ENCODE data around the gene NAGPA. TPM values are rescaled to one million over a fixed set of nuclear protein-coding genes. Genes with fewer than 3 reads are reported as not detected.

The NAGPA gene
- total RNA-seq, 1 experiment from 2014 or later = 43.8 TPM

GRCh38 chr16:5040451-5040850 lies 6.7 kb upstream of the NAGPA start:
- H3K4me3 ChIP-seq = no peak overlapping the region
- H3K27me3 ChIP-seq = no peaks in the 10 kb centered on the region; the same call in 1 of the 2 replicates
- H3K9me3 ChIP-seq = no peaks in the 10 kb centered on the region
- no peaks in the 10 kb centered on the region for H3K36me3 ChIP-seq
- no peak for DNase-seq

- no peaks in the 10 kb centered on the region for H3K36me3 ChIP-seq
- no peaks in the 10 kb centered on the region for H3K9me3 ChIP-seq
- H3K4me3 ChIP-seq = no peak overlapping the region
- no peaks in the 10 kb centered on the region; the same call in 1 of the 2 replicates for H3K27me3 ChIP-seq
- DNase-seq = no peak
Observed at GRCh38 chr16:5036228-5037156, 2.8 kb upstream of the NAGPA start.

- Histone ChIP-seq H3K27me3 (no peaks in the 10 kb centered on the region; the same call in 1 of the 2 replicates), H3K36me3 (no peaks in the 10 kb centered on the region), H3K4me3 (no peak overlapping the region), H3K9me3 (no peaks in the 10 kb centered on the region)
- DNase-seq = no peak
Observed at GRCh38 chr16:5035909-5036227, 2.1 kb upstream of the NAGPA start.

GRCh38 chr16:5034167-5034523 lies 410 bp upstream of the NAGPA start:
- Histone ChIP-seq H3K9me3 (no peaks in the 10 kb centered on the region), H3K4me3 (peak overlapping the region; percentile 97), H3K36me3 (no peaks in the 10 kb centered on the region), H3K27me3 (no peaks in the 10 kb centered on the region)
- DNase-seq = no peak

- DNase-seq = no peak
- Histone ChIP-seq H3K27me3 (no peaks in the 10 kb centered on the region), H3K4me3 (peak overlapping the region; percentile 97), H3K36me3 (no peaks in the 10 kb centered on the region), H3K9me3 (no peaks in the 10 kb centered on the region)
Observed at GRCh38 chr16:5032748-5033167, 977 bp downstream of the NAGPA start.

GRCh38 chr16:5031601-5032000 lies 2.1 kb downstream of the NAGPA start:
- Histone ChIP-seq H3K27me3 (no peaks in the 10 kb centered on the region), H3K36me3 (no peaks in the 10 kb centered on the region), H3K9me3 (no peaks in the 10 kb centered on the region), H3K4me3 (no peak overlapping the region)
- DNase-seq = no peak

- DNase-seq = no peak
- Histone ChIP-seq H3K36me3 (no peaks in the 10 kb centered on the region), H3K4me3 (no peak overlapping the region), H3K9me3 (no peaks in the 10 kb centered on the region), H3K27me3 (no peaks in the 10 kb centered on the region)
Observed at GRCh38 chr16:5030251-5030870, 3.4 kb downstream of the NAGPA start.

- Histone ChIP-seq H3K36me3 (no peaks in the 10 kb centered on the region), H3K9me3 (no peaks in the 10 kb centered on the region), H3K27me3 (no peaks in the 10 kb centered on the region), H3K4me3 (no peak overlapping the region)
- no peak for DNase-seq
Observed at GRCh38 chr16:5028950-5029475, 4.7 kb downstream of the NAGPA start.

- no peaks in the 10 kb centered on the region for H3K36me3 ChIP-seq
Observed at GRCh38 chr16:5027575-5028235, 6.0 kb downstream of the NAGPA start.

GRCh38 chr16:5027086-5027485 lies 6.6 kb downstream of the NAGPA start:
- no peak for DNase-seq
- H3K9me3 ChIP-seq = no peaks in the 10 kb centered on the region

More at GRCh38 chr16:5027575-5028235, 6.0 kb downstream of the NAGPA start:
- no peak overlapping the region for H3K4me3 ChIP-seq
- H3K9me3 ChIP-seq = no peaks in the 10 kb centered on the region
- DNase-seq = no peak
- H3K27me3 ChIP-seq = no peaks in the 10 kb centered on the region

GRCh38 chr16:5026664-5027063 lies 7.1 kb downstream of the NAGPA start:
- DNase-seq = no peak
- H3K9me3 ChIP-seq = no peaks in the 10 kb centered on the region
- no peak overlapping the region for H3K4me3 ChIP-seq
- H3K27me3 ChIP-seq = no peaks in the 10 kb centered on the region
- no peaks in the 10 kb centered on the region for H3K36me3 ChIP-seq

More at GRCh38 chr16:5027086-5027485, 6.6 kb downstream of the NAGPA start:
- Histone ChIP-seq H3K27me3 (no peaks in the 10 kb centered on the region), H3K4me3 (no peak overlapping the region), H3K36me3 (no peaks in the 10 kb centered on the region)

- Histone ChIP-seq H3K9me3 (no peaks in the 10 kb centered on the region), H3K4me3 (no peak overlapping the region), H3K36me3 (no peaks in the 10 kb centered on the region), H3K27me3 (no peaks in the 10 kb centered on the region)
- peak; percentile 26 for DNase-seq
Observed at GRCh38 chr16:5025171-5025632, 8.5 kb downstream of the NAGPA start.

GRCh38 chr16:5024632-5025031 lies 9.1 kb downstream of the NAGPA start:
- Histone ChIP-seq H3K4me3 (no peak overlapping the region), H3K9me3 (no peaks in the 10 kb centered on the region), H3K27me3 (no peaks in the 10 kb centered on the region), H3K36me3 (no peaks in the 10 kb centered on the region)
- DNase-seq = no peak

GRCh38 chr16:5022521-5022920 lies 11.2 kb downstream of the NAGPA start:
- DNase-seq = no peak
- Histone ChIP-seq H3K9me3 (no peaks in the 10 kb centered on the region), H3K27me3 (no peaks in the 10 kb centered on the region), H3K4me3 (no peak overlapping the region), H3K36me3 (no peaks in the 10 kb centered on the region)

GRCh38 chr16:5020551-5020950 lies 13.2 kb downstream of the NAGPA start:
- Histone ChIP-seq H3K9me3 (no peaks in the 10 kb centered on the region), H3K4me3 (no peak overlapping the region), H3K27me3 (no peaks in the 10 kb centered on the region), H3K36me3 (no peaks in the 10 kb centered on the region)
- no peak for DNase-seq

- H3K4me3 ChIP-seq = no peak overlapping the region
- no peaks in the 10 kb centered on the region for H3K36me3 ChIP-seq
- H3K9me3 ChIP-seq = no peaks in the 10 kb centered on the region
- H3K27me3 ChIP-seq = no peaks in the 10 kb centered on the region
- no peak for DNase-seq
Observed at GRCh38 chr16:5019775-5020174, 14.0 kb downstream of the NAGPA start.

GRCh38 chr16:5018793-5019192 lies 14.9 kb downstream of the NAGPA start:
- no peak for DNase-seq
- H3K4me3 ChIP-seq = no peak overlapping the region
- H3K27me3 ChIP-seq = no peaks in the 10 kb centered on the region
- H3K9me3 ChIP-seq = no peaks in the 10 kb centered on the region
- no peaks in the 10 kb centered on the region for H3K36me3 ChIP-seq
